Measurements from ENCODE around the gene OSBPL3.

- TF ChIP-seq CTCF (IDR thresholded peaks at IDR 0.05) (no peak), POLR2A (IDR thresholded peaks at IDR 0.05) (no peak), POLR2AphosphoS5 (IDR thresholded peaks at IDR 0.05; ENCODE audit: insufficient read depth in 1 of 2, low read depth in 1 of 2) (no peak)
Measured at GRCh38 chr7:24970676-24971075, 9.3 kb downstream of the OSBPL3 start.
